GM04504 (cell line): ENCODE data around the gene EYA4.

Experiments used
- DNase-seq: peaks from one replicate; pipeline ENCODE4 v3.0.0-alpha.2; 2012; ENCODE audit warnings: low read depth

The EYA4 gene

DNA sequence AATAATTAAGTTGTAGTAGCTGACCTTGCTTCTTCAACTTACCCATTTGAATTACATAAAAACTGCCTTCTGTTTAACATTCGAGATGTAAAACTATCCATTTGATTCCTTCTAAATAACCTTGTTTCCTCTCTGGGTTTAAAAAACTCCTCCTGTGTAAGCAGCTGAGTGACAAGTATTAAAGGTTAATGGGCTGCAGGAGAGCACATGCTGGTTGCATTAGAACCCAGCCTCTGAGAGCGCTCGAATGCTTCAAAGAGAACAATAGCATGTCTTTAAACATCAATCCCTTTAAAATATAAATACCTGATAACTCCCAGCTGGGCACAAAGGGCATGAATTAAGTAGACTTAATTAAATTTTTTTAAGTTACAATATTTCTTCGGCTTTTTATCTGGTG is 215.8 kb downstream of the EYA4 start:
- no peak for DNase-seq

DNA sequence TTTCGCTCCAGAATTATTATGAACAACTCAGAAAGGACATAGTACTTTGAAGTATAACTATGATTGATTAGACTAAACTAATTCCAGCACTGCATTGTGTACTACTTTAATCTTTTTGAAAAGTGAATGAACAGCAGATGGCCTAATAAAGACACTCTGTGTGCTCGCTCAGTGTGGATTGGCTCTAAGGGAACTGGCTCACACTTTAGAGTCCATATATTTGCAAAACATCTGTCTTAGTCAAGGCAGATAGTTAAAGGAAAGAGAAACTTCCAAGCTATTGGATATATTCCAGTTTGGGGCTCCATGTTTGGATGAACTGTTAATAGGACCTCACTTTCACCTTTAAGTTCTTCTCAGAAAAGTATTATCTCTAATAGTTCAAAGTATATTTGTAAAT is 218.9 kb downstream of the EYA4 start:
- no peak for DNase-seq

DNA sequence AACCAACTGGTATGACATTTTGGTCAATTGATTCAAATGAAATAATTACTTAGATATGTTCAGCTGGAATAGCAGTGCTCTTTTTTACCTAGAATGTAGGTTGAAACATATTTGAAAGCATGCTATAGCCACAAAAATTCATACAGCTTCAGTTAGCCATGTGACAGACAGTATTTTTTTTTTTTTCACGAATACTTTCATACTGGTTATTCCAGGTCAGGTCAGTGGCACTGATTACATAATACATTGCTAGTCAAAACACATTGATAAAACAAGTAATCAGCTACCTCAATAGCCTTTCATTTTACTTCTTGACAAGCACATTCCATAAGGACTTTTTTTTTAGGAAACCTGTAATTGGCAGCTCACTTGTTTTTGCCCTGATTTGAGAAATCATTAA is 222.6 kb downstream of the EYA4 start:
- no peak for DNase-seq

DNA sequence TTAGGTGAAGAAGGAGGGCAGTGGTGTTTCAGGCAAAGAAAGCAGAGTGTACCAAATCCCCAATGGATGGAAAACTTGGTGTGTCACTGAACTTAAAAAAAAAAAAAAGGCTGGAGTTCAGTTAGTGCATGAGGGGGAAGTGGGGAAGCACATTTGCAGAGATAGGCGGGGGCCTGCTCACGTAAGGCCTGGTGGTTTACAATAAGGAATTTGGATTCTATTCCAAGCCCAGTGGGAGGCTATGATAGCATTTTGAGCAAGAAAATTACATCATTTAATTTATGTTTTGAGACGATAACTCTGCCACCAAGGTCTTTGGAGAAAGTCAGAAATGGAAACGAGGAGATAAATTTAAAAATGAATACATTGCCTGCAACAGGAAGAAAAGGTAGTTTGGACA is 225.5 kb downstream of the EYA4 start:
- no peak for DNase-seq

DNA sequence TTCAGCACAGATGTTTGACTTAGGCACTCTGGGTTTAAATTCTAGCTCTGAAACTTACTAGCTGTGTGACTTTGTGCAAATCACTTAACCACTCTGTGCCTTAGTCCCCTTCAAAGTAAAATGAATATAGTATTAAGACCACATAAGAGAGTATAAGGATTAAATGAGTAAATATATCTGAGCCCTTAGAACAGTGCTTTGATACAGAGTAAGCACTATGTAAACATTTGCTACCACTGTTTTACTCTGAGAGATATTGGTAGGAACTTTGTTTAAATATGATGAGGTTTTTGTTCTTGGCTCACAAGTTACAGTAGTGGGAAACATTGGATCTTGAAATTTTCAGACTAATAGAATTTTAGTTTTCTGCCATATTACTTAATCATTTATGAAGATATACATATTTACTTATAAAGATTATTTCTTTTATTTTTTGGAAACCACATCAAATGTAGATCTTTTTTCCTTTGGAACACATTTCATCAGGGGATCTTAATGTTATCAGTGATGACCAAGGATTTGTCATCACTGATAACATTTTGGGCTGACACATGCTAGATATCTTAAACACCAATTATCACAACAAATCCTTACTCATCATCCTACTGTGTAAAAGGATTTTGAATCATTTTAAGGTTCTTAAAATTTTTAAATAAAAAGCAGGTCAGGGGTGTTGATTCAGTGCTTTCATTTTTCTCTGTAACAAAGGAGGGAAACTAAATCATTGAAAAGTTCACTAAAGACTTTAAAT is 226.2 kb downstream of the EYA4 start:
- no peak for DNase-seq

DNA sequence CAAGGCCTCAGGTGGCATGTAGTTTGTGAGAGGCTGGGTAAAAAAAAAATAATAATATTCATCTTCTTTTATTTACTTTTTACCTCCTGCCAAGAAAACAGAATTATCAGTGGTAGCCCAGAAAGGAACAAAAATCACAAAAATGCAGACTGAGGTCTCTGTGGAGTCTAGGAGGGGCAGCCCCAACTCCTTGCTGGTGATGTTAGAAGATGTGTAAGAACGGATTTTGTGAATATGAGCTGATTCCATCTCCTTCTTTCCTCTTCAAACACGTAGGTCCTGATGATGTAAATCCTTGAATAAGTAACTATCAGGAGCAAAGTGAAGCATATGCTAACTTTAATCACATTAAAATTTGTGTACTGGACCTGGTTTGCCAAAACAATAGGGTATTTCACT is 226.8 kb downstream of the EYA4 start:
- no peak for DNase-seq

DNA sequence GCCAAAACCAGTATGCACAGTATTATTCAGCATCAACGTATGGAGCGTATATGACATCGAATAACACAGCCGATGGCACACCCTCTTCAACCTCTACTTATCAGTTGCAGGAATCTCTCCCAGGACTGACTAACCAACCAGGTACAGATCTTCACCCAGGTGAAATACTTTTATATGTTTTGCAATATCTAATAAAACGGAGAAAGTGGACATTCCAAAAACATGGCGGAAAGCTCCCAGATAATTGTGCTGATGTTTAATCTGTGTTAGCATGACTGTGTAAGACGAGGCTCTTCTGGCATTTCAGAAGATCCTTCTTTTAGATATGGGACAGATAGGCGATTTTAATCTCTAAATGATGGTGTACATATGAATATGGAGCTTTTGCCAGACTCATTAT is 227.4 kb downstream of the EYA4 start:
- no peak for DNase-seq

DNA sequence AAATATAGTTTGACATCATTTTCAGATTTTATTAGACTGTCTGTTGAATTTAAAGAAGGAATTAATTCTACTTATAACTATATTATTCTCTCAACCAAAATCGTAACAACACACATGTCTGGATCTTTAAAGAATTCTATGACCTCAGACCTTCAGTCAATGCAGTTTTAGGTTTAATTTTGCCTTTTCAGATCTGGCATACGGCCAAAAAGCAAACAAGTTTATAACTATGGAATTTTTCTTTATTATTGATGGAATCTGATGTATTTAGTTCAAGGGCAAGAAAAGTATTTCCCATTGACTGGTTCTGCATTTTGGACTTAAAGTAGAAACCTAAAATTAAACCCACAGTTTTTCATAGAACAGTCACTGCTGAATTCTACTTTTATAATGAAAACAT is 233.4 kb downstream of the EYA4 start:
- DNase-seq = no peak

DNA sequence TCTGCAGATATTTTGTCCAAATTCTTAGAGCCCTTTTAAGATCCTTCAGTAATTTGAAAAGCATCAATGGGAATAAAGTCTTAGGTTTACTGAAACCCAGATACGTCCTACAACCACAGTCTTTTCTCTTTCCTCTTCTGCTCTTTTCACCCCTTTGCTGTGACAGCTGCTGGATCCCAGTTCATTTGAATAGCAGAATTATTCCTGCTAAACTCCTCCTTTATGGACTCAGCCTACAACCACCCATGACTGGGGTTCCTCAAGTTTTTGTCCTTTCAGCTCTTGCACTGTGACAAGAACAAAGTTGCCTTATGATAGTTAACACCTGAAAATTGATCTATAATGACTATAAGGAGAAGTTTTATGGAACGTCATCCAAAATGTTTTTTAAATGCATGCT is 237.5 kb downstream of the EYA4 start:
- DNase-seq = no peak

DNA sequence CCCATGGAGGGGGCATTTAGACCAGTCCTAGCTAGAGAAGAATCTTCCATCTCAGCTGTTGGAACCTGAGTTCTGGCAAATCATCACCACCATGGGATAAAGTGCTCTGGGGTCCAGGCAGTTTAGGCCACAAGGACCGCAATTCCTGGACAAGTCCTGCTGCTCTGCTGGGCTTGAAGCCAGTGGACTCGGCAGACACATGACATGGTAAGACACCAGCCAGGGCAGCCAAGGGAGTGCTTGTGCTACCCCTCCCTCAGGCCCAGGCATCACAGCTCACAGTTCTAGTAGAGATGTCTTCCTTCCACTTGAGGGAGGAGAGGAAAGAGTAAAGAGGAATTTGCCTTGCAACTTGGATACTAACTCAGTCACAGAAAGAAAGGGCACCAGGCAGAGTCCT is 246.0 kb downstream of the EYA4 start:
- no peak for DNase-seq

DNA sequence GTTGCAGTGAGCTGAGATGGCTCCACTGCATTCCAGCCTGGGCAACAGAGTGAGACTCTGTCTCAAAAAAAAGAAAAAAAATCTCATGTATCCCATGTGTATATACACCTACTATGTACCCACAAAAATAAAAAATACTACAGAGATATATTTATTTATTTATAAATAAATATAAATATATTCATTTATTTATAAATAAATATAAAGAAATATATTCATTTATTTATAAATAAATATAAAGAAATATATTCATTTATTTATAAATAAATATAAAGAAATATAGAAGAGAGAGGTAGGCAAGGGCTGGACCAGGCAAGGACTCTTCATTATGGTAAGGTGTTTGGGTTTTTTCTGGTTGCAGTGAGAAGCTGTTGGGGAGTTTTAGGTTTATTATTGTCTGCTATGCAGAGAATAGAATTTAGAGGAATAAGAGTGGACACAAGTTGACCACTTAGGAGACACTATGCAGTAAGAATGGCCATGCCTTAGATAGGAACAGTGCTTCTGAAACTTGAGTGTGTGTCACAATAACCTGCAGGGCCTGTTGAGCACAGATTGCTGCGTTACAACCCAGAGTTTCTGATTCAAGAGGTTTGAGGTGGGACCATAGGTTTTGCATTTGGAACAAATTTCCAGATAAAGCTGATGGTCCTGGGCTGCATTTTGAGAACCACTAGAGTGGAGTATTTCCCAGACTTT is 254.2 kb downstream of the EYA4 start:
- DNase-seq = no peak

DNA sequence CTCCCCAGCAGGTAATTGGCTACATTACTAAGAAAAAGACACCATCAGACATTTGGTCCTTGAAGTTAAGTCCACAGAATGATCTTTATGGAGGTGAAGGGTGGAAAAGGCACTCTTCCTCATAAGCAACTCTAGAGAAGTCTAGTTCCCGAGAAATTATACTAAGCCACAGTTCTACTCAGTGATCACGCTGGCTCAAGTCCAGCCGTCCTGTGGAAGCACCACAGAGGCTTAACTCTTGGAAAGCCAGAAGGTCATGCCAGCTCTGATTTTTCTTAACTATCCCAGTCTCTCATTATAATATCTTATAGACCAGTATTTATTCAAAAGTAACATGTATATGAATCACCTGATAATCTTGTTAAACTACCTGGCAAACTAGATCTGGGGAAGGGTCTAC is 258.5 kb downstream of the EYA4 start:
- no peak for DNase-seq

DNA sequence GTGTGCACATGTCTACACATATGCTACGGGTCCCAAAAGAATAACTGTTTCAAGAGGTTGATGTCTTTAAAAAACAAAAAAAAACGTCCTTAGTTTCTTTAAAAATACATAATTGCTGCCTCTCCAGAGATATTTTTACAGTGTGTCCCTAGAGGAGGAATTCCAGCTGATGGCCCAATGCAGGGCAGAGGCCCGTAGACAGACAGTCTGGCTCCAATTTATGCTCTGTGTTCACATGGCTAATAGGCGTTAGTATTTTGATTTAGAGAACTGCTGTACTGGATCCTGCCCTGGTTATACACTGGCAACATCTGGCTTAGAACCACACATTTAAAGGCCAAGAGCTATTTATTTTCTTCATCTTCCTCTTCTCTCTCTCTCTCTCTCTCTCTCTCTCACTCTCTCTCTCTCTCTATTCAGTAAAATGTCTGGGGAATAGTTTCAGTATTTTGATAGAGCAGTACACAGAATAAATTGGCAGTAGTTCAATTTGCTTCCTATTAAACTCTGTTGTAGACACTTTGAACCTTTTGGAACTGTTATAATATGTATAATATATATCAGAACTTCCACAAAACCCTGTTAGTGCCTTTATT is 260.6 kb downstream of the EYA4 start:
- no peak for DNase-seq

DNA sequence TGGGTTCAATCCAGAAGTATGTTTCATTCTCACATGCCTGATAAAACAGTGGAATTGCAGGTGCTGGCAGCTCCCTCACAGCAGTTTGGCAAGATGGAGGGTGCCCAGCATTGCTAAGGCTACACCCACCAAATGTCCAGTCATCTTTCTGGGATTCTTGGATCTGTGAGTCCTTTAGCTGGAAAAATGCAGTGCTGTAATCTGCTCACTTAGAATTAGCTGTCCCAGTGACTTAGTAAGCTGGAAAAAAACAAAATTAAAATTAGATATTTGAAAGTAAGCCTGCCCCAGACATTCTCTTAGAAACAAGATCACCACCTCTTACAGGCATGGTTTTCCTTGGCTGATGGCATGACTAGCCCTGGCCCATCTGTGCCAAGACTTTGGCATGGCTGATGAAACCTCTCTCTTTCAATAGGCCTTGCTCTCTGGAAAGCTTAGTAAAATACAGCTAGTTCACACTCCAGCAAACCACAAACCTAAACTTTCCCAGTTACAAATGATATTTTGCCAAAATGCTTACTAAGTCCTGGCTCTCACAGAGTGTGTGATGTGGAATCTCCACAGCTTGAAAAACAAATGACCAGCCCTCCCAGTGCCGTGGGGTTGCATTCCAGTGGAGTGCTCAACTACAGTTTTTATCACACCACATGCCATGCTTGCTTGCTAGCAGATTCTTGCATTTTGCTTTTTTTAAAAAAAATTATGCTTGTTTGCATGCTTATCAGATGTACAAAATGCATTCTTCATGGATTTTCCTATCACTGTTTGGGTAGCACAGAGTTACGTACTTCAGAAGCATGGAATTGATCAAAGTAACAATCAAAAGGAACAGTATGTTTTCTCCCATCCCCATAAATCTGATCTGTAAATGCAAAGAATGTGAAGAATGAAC is 261.5 kb downstream of the EYA4 start:
- peak; percentile 63 for DNase-seq

DNA sequence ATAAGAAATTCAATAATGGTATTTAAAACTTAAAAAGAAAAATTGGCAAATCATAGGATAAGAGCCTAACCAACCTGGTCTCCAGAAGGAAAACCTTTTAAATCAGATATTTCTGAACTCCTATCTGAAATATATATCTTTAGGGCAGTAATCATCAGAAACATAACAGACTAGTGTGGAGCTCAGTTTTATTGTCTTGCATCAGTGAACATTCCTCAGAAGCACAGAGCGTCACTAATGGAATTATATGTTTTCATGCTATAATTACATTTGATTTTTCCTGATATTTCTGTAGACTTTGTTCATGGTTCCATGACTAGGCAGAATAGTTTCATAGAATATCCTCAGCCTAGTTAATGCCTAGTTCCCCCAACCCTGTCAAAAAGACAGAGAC is 262.2 kb downstream of the EYA4 start:
- no peak for DNase-seq

DNA sequence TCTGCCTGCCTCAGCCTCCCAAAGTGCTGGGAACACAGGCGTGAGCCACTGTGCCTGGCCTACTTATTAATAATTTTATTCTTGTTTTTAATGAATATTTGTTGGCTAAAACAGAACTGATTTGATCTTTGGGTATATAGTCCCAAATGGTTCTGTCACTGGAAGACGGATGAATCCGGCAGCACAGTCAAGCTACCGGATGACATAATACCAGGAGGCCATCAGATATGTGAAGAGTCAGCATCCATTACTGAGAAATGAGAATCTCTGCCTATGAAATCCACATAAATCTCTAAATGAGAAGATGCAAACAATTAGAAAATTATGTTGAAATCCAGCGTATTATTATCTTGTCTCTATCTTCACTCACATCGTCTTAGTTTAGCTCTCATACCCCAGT is 263.0 kb downstream of the EYA4 start:
- no peak for DNase-seq

DNA sequence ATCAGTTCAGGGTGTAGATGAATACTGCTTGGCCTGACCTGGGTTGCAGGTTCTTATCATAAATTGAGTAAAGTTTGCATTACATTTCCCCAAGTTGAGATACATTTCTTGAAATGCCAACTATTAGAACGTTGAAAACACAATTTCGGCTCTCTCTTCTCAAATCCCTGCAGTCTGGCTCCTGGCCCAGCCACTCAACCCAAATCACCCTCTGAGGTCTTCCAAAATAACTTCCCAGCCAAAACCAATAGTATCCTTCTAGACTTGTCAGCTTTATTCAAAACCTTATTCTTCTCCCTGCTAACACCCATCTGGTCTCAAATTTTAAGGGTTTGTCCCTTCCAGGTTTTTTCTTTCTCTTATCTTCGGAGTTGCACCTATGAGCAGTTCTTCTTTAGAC is 263.6 kb downstream of the EYA4 start:
- DNase-seq = no peak

DNA sequence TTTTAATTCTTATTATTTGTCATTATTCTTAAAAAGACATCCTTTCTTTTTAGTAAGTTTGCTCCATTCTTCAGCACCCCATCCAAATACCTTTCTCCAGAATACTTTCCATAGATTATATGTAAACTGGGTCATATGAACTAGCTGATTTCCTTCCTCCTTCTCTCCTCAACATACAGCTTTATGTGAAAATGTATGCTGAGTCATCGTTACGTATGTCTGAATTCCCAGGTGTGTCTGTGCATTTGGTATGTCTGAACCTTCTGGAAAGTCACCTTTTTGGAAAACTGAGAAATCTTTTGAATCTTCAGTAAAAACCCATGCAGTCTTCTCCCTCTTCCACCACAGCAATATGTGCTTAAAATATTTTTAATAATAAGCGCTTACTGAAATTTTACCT is 264.5 kb downstream of the EYA4 start:
- DNase-seq = no peak

DNA sequence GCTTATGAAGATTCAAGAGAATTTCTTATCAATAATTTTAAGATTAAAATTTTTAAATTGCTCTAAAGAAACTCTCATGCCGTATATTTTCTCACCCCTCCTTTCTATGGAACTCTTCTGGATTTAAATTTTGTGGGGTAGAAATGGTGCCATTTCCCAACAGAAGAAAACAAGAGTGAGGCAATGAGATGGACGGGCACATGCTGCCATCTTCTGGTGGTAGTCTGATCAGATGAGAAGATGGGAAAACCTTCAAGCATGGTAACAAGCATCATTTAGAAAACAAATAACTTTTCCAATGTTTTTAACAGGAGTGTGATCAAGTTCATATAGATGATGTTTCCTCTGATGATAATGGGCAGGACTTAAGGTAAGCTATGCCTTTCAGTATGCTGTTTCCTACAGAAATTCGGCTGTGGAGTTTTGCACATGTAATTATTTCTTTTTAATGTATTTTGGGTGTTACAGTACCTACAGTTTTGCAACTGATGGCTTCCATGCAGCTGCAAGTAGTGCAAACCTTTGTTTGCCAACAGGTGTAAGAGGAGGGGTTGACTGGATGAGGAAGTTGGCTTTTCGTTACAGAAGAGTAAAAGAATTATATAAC is 271.4 kb downstream of the EYA4 start:
- peak; percentile 14 for DNase-seq

DNA sequence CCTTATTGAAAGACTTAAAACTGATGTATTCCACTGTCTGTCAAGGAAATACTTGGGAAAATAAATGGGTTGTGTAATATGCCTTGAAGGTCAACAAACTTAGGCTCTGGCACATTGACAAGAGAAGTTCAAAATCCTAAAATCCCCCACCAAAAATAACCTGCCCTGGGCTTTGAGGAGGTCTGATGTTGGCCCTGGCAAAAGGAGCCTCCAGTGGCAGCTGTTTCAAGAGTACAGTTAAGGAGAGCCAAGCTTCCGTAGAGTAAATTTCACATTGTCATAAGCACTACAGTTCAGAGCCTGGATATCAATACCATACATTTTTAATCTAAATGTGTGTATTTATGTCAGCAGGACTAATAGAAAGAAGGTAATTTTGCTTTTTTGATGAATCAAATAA is 282.7 kb downstream of the EYA4 start:
- DNase-seq = no peak

DNA sequence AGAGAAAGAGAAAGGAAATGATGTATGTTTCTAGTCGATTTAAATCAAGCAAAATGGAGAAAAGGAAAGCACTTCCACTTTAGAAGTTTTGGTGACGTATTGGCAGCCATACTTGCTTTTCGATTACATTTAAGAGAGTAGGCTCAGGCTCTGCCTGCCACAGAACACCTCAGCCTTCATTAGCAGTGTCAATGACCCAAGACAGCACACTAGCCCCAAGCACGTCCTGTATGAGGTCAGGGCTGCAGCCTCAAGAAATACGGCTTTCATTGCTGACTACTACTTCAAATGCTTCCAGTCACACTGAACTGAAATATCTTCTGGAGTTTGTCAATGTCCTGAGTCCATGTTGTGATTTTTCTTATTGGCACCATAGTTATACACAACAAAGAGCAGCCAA is 285.3 kb downstream of the EYA4 start:
- DNase-seq = no peak

DNA sequence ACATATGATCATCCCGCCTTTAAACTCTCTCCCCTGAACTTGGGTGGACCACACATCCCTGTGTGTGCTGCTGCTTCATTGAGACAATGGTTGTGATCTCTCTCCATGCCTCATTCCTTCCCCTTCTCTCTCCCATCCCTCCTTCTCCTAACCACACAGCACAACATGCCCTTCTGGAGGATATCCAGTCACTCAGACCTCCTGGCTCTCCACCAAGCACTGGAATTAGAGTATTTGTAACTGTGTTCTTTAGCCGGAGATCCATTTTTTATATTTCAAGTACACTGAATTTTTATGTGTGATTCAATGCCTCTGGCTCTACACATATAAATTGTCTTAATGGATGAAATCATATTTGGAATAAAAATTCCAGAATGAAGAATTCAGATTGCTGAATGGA is 287.4 kb downstream of the EYA4 start:
- no peak for DNase-seq
